Left lung (tissue), 10 donors: Measurements from ENCODE around the gene NEB. TPM values are rescaled to one million over a fixed set of nuclear protein-coding genes. Genes with fewer than 3 reads are reported as not detected.
A peak's percentile ranks its signal among the peaks of the same experiment; 100 is the strongest.

Experiments used
- ATAC-seq: fragments of 200-7000 bp; cut with Tn5 transposase; one replicate; pipeline ENCODE4 v1.9.1; 2020; ENCODE audit warnings: moderate library complexity
- DNase-seq, 4 donors: peaks; one replicate each; pipeline ENCODE4 v3.0.0-alpha.2; 2013 to 2020
- H3K27ac ChIP-seq, 2 donors: fragments of 200-600 bp; sonication (generic) in 1 of 2; one replicate each; pipeline versions ENCODE4 v1.5.0 to v1.8.0; 2020 to 2021
- H3K27me3 ChIP-seq, 2 donors: fragments of 200-600 bp; sonication (generic) in 1 of 2; one replicate each; pipeline versions ENCODE4 v1.5.0 to v1.8.0; 2020 to 2021
- H3K36me3 ChIP-seq, 2 donors: fragments of 200-600 bp; sonication (generic) in 1 of 2; one replicate each; pipeline versions ENCODE4 v1.5.0 to v1.8.0; 2020 to 2021
- H3K4me1 ChIP-seq, 2 donors: fragments of 200-600 bp; one replicate each; pipeline ENCODE4 v1.8.0; 2021
- H3K4me3 ChIP-seq, 2 donors: fragments of 200-600 bp; sonication (generic) in 1 of 2; one replicate each; pipeline versions ENCODE4 v1.5.0 to v1.8.0; 2020 to 2021; ENCODE audit warnings: mild to moderate bottlenecking in 1 of 2
- H3K9me3 ChIP-seq, 2 donors: fragments of 200-600 bp; sonication (generic) in 1 of 2; one replicate each; pipeline versions ENCODE4 v1.5.0 to v1.8.0; 2020 to 2021
- CTCF ChIP-seq, 2 donors: fragments of 200-600 bp; sonication (generic) in 1 of 2; IDR thresholded peaks; one replicate each; pipeline versions ENCODE4 v1.5.0 to v1.8.0; 2021; ENCODE audit warnings: antibody characterized with exemption in 2 of 2
- intact Hi-C, 2 donors: fragments of 100-400 bp; cut with DNase I; formaldehyde crosslinking; loops; one replicate each; pipeline versions ENCODE4 v1.11.2 to v1.14.2; 2022
- polyA plus RNA-seq, 6 donors: library from polyadenylated mRNA; unstranded; fragments of 120-200 nt; gene quantifications; one replicate each; pipeline ENCODE4 v1.2.1, GENCODE V29; 2013; ENCODE audit not compliant: insufficient read length in 6 of 6
- total RNA-seq, 2 donors: library from RNA; stranded (reverse); fragmentation: NEBNext Ultra II Directional; extraction: Animal tissue kit (Norgen Biotek cat#: 25700); gene quantifications; one replicate each; pipeline ENCODE4 v1.2.1, GENCODE V29; 2021
- donor health status: DM: no; HTN: yes; CAD: no.
- donor health status: DM: no; HTN: no; CAD: no.

The NEB gene
- total and polyA plus RNA-seq, 8 donors = 1.3 to 9.7 (median 6.6) TPM

GRCh38 chr2:151774506-151774905, 40.2 kb upstream of the NEB start:
- no peak for TF ChIP-seq CTCF (IDR thresholded peaks at IDR 0.05)
- peak overlapping the region in 1 of 2 donors; percentile 33 for H3K27ac ChIP-seq
- intact Hi-C loops = no loop called here
- DNase-seq = no peak
- H3K36me3 ChIP-seq = peaks cover 0 to 25% of the 10 kb centered on the region in 2 donors
- H3K4me3 ChIP-seq = no peak overlapping the region
- ATAC-seq = peak; percentile 34
- no peaks in the 10 kb centered on the region for H3K27me3 ChIP-seq
- H3K9me3 ChIP-seq = peaks cover 0 to 3% of the 10 kb centered on the region in 2 donors
- no peaks in the 10 kb centered on the region for H3K4me1 ChIP-seq

GRCh38 chr2:151771599-151772358, 37.5 kb upstream of the NEB start:
- Histone ChIP-seq H3K27me3 (no peaks in the 10 kb centered on the region), H3K36me3 (peaks cover 0 to 11% of the 10 kb centered on the region in 2 donors), H3K4me1 (no peaks in the 10 kb centered on the region), H3K4me3 (no peak overlapping the region), H3K9me3 (no peaks in the 10 kb centered on the region), H3K27ac (peak overlapping the region; percentile 50 to 57)
- peak in 3 of 4 donors; percentile 46 to 96 (median 93) for DNase-seq
- intact Hi-C loops = no loop called here
- no peak for TF ChIP-seq CTCF (IDR thresholded peaks at IDR 0.05)
- peak; percentile 66 for ATAC-seq

- TF ChIP-seq CTCF (IDR thresholded peaks at IDR 0.05) = no peak
- no peaks in the 10 kb centered on the region for H3K4me1 ChIP-seq
- H3K27me3 ChIP-seq = no peaks in the 10 kb centered on the region
- no peak overlapping the region for H3K27ac ChIP-seq
- no peak overlapping the region for H3K4me3 ChIP-seq
- no peaks in the 10 kb centered on the region for H3K9me3 ChIP-seq
- DNase-seq (no peak), ATAC-seq (no peak)
- peaks cover 0 to 3% of the 10 kb centered on the region in 2 donors for H3K36me3 ChIP-seq
- intact Hi-C loops = no loop called here
Measured at GRCh38 chr2:151770995-151771394, 36.7 kb upstream of the NEB start.

GRCh38 chr2:151769606-151770005, 35.3 kb upstream of the NEB start:
- no peak for TF ChIP-seq CTCF (IDR thresholded peaks at IDR 0.05)
- DNase-seq = no peak
- Histone ChIP-seq H3K36me3 (peaks cover 0 to 3% of the 10 kb centered on the region in 2 donors), H3K4me3 (no peak overlapping the region), H3K9me3 (no peaks in the 10 kb centered on the region), H3K27me3 (no peaks in the 10 kb centered on the region), H3K27ac (no peak overlapping the region), H3K4me1 (no peaks in the 10 kb centered on the region)
- intact Hi-C loops = no loop called here
- ATAC-seq = no peak

GRCh38 chr2:151767536-151767935, 33.3 kb upstream of the NEB start:
- H3K9me3 ChIP-seq = no peaks in the 10 kb centered on the region
- ATAC-seq = no peak
- H3K4me1 ChIP-seq = no peaks in the 10 kb centered on the region
- TF ChIP-seq CTCF (IDR thresholded peaks at IDR 0.05) = no peak
- H3K27me3 ChIP-seq = no peaks in the 10 kb centered on the region
- no peak for DNase-seq
- peaks cover 0 to 3% of the 10 kb centered on the region in 2 donors for H3K36me3 ChIP-seq
- intact Hi-C loops = no loop called here
- H3K4me3 ChIP-seq = no peak overlapping the region
- H3K27ac ChIP-seq = no peak overlapping the region
